GM18505 (cell line): ENCODE results near the gene WDFY2.
"Not testable (repeated sequence)": the region's sequence is repeated elsewhere in the genome, so short reads cannot be mapped to it uniquely, and the experiment has no call there.

ENCODE experiments used
- ATAC-seq: cut with Tn5 transposase; IDR thresholded peaks from one replicate; pipeline ENCODE4 v1.9.1; 2021; ENCODE audit not compliant: unreplicated experiment
- POLR2A ChIP-seq: IDR thresholded peaks from 4 replicates; pipeline ENCODE4 v1.6.1; 2011; ENCODE audit warnings: borderline replicate concordance; ENCODE audit not compliant: insufficient read depth, insufficient read length; ENCODE audit errors: extremely low read depth

Gene WDFY2

DNA sequence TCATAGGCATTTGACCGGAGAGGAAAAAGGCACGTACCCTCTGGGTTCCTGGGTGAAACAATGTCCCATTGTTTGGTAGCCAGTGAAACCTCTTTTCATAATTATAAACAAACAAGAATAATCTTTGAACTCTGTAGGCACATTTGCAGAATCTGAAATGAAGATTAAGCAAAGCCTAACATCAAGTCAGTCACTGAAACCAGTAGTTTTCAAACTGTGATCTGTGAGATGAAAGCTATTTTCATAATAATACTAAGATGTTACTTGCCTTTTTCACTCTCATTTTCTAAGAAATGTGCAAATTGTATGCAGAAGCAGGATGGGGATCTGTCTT is 105.4 kb downstream of the WDFY2 start:
- no peak for TF ChIP-seq POLR2A
- ATAC-seq, result no peak

DNA sequence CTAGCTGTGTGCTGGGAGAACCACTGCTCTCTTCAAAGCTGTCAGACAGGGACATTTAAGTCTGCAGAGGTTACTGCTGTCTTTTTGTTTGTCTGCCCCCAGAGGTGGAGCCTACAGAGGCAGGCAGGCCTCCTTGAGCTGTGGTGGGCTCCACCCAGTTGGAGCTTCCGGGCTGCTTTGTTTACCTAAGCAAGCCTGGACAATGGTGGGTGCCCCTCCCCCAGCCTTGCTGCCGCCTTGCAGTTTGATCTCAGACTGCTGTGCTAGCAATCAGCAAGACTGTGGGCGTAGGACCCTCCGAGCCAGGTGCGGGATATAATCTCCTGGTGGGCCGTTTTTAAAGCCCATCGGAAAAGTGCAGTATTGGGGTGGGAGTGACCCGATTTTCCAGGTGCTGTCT is 111.4 kb downstream of the WDFY2 start:
- ATAC-seq, result not testable (repeated sequence)

- ATAC-seq, result no peak
- TF ChIP-seq POLR2A, result no peak
Measured at GRCh38 chr13:51697181-51697580, 112.9 kb downstream of the WDFY2 start.

- no peak for TF ChIP-seq POLR2A
- no peak for ATAC-seq
Measured at GRCh38 chr13:51697855-51698254, 113.6 kb downstream of the WDFY2 start.

GRCh38 chr13:51698352-51698751 is 114.1 kb downstream of the WDFY2 start:
- no peak for TF ChIP-seq POLR2A
- ATAC-seq, result no peak

- TF ChIP-seq POLR2A, result no peak
- peak; percentile 81 for ATAC-seq
Measured at GRCh38 chr13:51704399-51705313, 120.4 kb downstream of the WDFY2 start.

DNA sequence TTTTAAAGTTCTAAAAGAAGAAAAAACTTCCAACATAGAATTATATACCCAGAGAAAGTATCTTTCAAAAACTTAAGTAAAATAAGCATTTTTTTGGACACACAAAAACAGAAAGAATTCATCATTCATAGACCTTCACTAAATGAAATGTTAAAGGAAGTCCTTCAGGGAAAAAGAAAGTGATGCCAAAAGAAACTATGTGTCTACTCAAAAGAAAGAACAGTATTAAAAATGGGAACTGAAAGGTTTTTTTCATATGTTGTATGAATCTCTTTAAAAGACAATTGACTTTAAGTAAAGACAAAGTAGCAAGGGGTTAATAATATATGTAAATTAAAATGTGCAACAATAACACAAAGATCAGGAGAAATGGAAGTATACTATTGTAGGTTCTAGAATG is 123.2 kb downstream of the WDFY2 start:
- no peak for TF ChIP-seq POLR2A

DNA sequence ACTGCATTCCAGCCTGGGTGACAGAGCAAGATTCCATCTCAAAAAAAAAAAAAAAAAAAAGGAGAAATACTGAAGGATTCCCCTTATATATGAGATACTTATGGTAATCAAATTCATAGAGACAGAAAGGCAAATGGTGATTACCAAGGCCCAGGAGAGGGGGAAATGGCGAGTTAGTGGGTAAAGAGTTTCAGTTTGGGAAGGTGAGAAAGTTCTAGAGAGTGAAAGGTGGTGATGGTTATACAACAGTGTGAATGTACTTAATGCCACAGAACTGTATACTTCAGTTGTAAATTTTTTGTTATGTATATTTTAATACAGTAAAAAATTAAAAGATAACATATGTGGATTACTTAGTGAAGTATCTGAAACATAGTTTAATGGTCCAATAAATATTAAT is 129.5 kb downstream of the WDFY2 start:
- ATAC-seq, result no peak
- TF ChIP-seq POLR2A, result no peak

More for the DNA sequence above, 123.2 kb downstream of the WDFY2 start:
- ATAC-seq, result no peak

DNA sequence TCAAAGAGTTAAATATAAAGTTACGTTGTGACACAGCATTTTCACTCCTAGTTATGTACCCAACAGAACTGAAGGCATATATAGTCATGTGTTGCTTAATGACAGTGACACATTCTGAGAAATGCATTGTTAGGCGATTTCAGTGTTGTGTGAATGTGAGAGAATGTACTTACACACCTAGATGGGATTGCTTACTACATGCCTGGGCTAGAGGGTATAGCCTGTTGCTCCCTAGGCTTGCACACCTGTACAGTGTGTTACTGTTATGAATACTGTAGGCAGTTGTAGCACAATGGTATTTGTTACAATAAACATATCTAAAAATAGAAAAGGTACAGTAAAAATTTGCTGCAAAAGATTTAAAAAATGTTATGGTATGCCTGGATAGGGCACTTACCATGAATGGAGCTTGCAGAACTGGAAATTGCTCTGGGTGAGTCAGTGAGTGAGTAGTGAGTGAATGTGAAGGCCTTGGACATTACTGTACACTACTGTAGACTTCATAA is 130.5 kb downstream of the WDFY2 start:
- TF ChIP-seq POLR2A, result no peak
- peak; percentile 71 for ATAC-seq

GRCh38 chr13:51715613-51716012 is 131.4 kb downstream of the WDFY2 start:
- ATAC-seq, result no peak
- TF ChIP-seq POLR2A, result no peak

- no peak for TF ChIP-seq POLR2A
Measured at GRCh38 chr13:51717786-51718398, 133.6 kb downstream of the WDFY2 start.

DNA sequence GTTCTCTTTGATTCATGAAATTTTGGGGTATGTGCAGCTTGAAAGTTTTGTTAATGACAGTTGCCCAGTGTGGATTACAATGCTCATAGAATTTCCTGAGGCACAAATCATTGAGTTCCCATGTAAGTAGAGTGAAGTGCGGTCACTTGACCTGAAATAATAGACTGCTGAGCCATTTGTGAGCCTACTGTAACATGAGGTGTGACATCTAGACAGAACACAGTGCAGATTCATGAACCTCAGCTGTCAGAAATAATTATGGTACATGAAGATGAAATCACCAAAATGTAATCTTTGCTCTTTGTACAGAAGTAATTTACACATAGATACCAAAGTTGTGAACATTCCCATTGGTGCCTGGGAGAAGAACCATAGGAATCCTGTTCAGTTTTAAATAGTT is 135.1 kb downstream of the WDFY2 start:
- TF ChIP-seq POLR2A, result no peak
- ATAC-seq, result no peak

More at GRCh38 chr13:51717786-51718398, 133.6 kb downstream of the WDFY2 start:
- no peak for ATAC-seq

GRCh38 chr13:51721496-51721895 is 137.2 kb downstream of the WDFY2 start:
- no peak for TF ChIP-seq POLR2A
- ATAC-seq, result peak; percentile 86

DNA sequence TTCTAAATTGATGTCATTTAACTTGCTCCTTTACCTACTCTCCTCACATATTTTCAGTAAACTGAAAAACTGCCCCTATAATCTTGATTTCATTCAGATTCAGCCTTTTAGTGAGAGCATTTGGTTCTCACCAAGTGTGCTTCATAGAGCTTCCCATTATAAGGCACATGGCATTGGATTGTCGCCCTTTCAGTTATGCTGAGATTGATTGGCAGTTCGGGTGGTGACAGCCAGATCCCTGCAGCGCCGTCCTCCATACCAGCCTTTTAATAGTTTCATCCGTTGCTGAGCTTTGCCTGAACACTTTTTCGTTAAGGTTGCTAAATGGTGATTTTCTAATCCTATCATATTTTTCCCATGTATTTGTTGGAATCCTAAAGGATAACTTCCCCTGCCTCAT is 139.3 kb downstream of the WDFY2 start:
- TF ChIP-seq POLR2A, result no peak
- no peak for ATAC-seq
